ENCODE measurements around the gene DDX6. TPM values are rescaled to one million over a fixed set of nuclear protein-coding genes. Genes with fewer than 3 reads are reported as not detected.
A peak's percentile ranks its signal among the peaks of the same experiment; 100 is the strongest.

DDX6 gene
- total and polyA plus RNA-seq, 2 experiments from 2014 or later, result 68.3 to 205 TPM

DNA sequence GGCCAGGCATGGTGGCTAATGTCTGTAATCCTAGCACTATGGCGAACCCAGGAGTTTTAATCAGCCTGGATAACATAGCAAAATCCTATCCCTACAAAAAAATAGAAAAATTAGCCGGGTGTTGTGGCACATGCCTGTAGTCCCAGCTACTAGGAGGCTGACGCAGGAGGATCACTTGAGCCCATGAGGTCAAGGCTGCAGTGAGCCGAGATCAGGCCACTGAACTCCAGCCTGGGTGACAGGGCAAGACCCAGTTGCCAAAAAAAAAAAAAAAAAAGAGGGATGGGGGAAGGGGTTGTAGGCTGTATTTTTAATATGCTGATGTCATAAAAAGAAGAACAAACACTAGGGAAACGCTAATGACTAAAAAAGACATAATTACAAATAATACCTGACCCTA is 12.1 kb downstream of the DDX6 start:
- no peaks in the 10 kb centered on the region for H3K27me3 ChIP-seq (ENCODE audit: insufficient read depth)
- ATAC-seq, result no peak
- H4K20me1 ChIP-seq (replicated peaks; ENCODE audit: insufficient read depth), result peaks cover 77% of the 10 kb centered on the region
- Mint-ChIP-seq H3K36me3 (ENCODE audit: low read depth) (peaks cover 89% of the 10 kb centered on the region), H3K27ac (no peak overlapping the region), H3K27me3 (ENCODE audit: insufficient read depth, low read depth, poor library complexity) (no peaks in the 10 kb centered on the region), H3K4me3 (no peak overlapping the region), H3K4me1 (peaks cover 3% of the 10 kb centered on the region; the same call in 1 of the 3 replicates), H3K9me3 (no peaks in the 10 kb centered on the region)
- peaks cover 100% of the 10 kb centered on the region for H3K79me2 ChIP-seq (replicated peaks; ENCODE audit: insufficient read depth)
- no peaks in the 10 kb centered on the region for H3K4me1 ChIP-seq (ENCODE audit: insufficient read depth)
- no peak overlapping the region for H3K27ac ChIP-seq (ENCODE audit: low read depth)
- no peak overlapping the region for H3K4me3 ChIP-seq
- peaks cover 5% of the 10 kb centered on the region; the same call in 1 of the 2 replicates for H3F3A ChIP-seq (replicated peaks; ENCODE audit: low read depth)
- no peak overlapping the region for H3K4me2 ChIP-seq
- H3K9me2 ChIP-seq (ENCODE audit: insufficient read depth), result no peaks in the 10 kb centered on the region
- no peak overlapping the region for H2AFZ ChIP-seq
- peaks cover 72% of the 10 kb centered on the region for H3K36me3 ChIP-seq (ENCODE audit: insufficient read depth)
- no peak for TF ChIP-seq EZH2 (IDR thresholded peaks at IDR 0.05; ENCODE audit: low read depth, unreplicated experiment)
- no peak for TF ChIP-seq CREB1 (CRISPR knock-in tag; IDR thresholded peaks at IDR 0.05; ENCODE audit: low read depth)
- DNase-seq (ENCODE audit: low spot score), result no peak

GRCh38 chr11:118774032-118774431 is 16.9 kb downstream of the DDX6 start:
- no peak overlapping the region for H3K4me2 ChIP-seq
- H3K27me3 Mint-ChIP-seq (ENCODE audit: insufficient read depth, low read depth, poor library complexity), result peaks cover 3% of the 10 kb centered on the region
- DNase-seq (ENCODE audit: low spot score), result no peak
- no peaks in the 10 kb centered on the region for H3K4me1 Mint-ChIP-seq
- no peaks in the 10 kb centered on the region for H3K4me1 ChIP-seq (ENCODE audit: insufficient read depth)
- H3K4me3 Mint-ChIP-seq, result no peak overlapping the region
- peaks cover 10% of the 10 kb centered on the region for H3F3A ChIP-seq (replicated peaks; ENCODE audit: low read depth)
- H3K9me3 Mint-ChIP-seq, result no peaks in the 10 kb centered on the region
- no peak overlapping the region for H3K4me3 ChIP-seq
- no peak overlapping the region for H3K27ac Mint-ChIP-seq
- H3K79me2 ChIP-seq (replicated peaks; ENCODE audit: insufficient read depth), result peaks cover 100% of the 10 kb centered on the region
- peaks cover 94% of the 10 kb centered on the region for H3K36me3 Mint-ChIP-seq (ENCODE audit: low read depth)
- peaks cover 93% of the 10 kb centered on the region for H4K20me1 ChIP-seq (replicated peaks; ENCODE audit: insufficient read depth)
- TF ChIP-seq STAT1 (IDR thresholded peaks at IDR 0.05; ENCODE audit: unreplicated experiment), result no peak
- H3K9me2 ChIP-seq (ENCODE audit: insufficient read depth), result no peaks in the 10 kb centered on the region
- no peaks in the 10 kb centered on the region for H3K27me3 ChIP-seq (ENCODE audit: insufficient read depth)
- no peak overlapping the region for H2AFZ ChIP-seq
- no peak overlapping the region for H3K27ac ChIP-seq (ENCODE audit: low read depth)
- ATAC-seq, result no peak
- H3K36me3 ChIP-seq (ENCODE audit: insufficient read depth), result peaks cover 57% of the 10 kb centered on the region

DNA sequence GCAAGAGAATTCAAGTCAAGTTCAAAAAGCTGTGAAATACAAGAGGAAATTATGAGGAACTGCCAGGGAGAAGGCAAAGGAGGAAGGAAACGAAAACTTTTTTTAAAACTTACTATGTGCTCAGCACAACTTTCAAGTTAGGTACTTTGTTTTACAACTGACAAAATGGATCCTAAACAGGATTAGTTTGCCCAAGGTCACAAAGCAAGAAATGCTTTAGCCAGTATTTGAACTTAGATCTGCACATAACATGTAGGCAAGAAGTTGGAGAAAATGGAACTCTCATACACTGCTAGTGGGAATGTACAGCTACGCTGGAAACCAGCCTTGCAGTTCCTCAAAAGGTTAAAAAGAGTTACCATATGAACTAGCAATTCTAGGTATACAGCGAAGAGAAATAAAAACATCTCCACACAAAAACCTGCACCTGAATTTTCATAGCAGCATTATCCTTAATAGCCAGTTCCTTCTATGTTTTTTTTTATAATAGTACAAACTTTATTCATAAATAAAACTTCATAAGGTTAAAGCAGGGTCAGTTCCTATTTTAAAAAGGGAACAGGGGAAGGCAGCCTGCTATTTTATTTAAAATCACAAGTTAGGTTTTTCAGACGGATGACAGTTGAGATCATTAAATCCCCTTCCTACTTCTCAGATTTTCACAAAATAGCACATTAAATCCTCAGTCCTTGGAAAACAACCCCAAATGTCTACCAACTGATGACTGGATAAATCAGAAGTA is 19.2 kb downstream of the DDX6 start:
- no peak overlapping the region for H3K4me2 ChIP-seq
- H3K36me3 Mint-ChIP-seq (ENCODE audit: low read depth), result peaks cover 94% of the 10 kb centered on the region
- no peaks in the 10 kb centered on the region for H3K27me3 ChIP-seq (ENCODE audit: insufficient read depth)
- H3K27ac Mint-ChIP-seq, result no peak overlapping the region
- H3K4me3 Mint-ChIP-seq, result no peak overlapping the region
- H3K27me3 Mint-ChIP-seq (ENCODE audit: insufficient read depth, low read depth, poor library complexity), result peaks cover 3% of the 10 kb centered on the region
- H3F3A ChIP-seq (replicated peaks; ENCODE audit: low read depth), result peaks cover 18% of the 10 kb centered on the region
- H3K79me2 ChIP-seq (replicated peaks; ENCODE audit: insufficient read depth), result peaks cover 98% of the 10 kb centered on the region
- peaks cover 40% of the 10 kb centered on the region for H3K36me3 ChIP-seq (ENCODE audit: insufficient read depth)
- ATAC-seq, result no peak
- H3K27ac ChIP-seq (ENCODE audit: low read depth), result peak overlapping the region; percentile 78
- no peaks in the 10 kb centered on the region for H3K9me3 Mint-ChIP-seq
- peaks cover 87% of the 10 kb centered on the region for H4K20me1 ChIP-seq (replicated peaks; ENCODE audit: insufficient read depth)
- DNase-seq (ENCODE audit: low spot score), result no peak
- H3K9me2 ChIP-seq (ENCODE audit: insufficient read depth), result no peaks in the 10 kb centered on the region
- H3K4me3 ChIP-seq, result no peak overlapping the region
- H3K4me1 ChIP-seq (ENCODE audit: insufficient read depth), result no peaks in the 10 kb centered on the region
- H2AFZ ChIP-seq, result no peak overlapping the region
- no peaks in the 10 kb centered on the region for H3K4me1 Mint-ChIP-seq
- no peak for TF ChIP-seq NANOG (IDR thresholded peaks at IDR 0.05; ENCODE audit: borderline replicate concordance)
- no peak for TF ChIP-seq EZH2 (IDR thresholded peaks at IDR 0.05; ENCODE audit: low read depth, unreplicated experiment)
- TF ChIP-seq, protein P1, sequence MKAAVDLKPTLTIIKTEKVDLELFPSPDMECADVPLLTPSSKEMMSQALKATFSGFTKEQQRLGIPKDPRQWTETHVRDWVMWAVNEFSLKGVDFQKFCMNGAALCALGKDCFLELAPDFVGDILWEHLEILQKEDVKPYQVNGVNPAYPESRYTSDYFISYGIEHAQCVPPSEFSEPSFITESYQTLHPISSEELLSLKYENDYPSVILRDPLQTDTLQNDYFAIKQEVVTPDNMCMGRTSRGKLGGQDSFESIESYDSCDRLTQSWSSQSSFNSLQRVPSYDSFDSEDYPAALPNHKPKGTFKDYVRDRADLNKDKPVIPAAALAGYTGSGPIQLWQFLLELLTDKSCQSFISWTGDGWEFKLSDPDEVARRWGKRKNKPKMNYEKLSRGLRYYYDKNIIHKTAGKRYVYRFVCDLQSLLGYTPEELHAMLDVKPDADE (IDR thresholded peaks at IDR 0.05), result no peak
- TF ChIP-seq POLR2AphosphoS5 (IDR thresholded peaks at IDR 0.05; ENCODE audit: low read depth), result no peak
- TF ChIP-seq JUNB (IDR thresholded peaks at IDR 0.05; ENCODE audit: unreplicated experiment), result no peak
- TF ChIP-seq ZNF114 (CRISPR knock-in tag; IDR thresholded peaks at IDR 0.05), result no peak
- no peak for TF ChIP-seq ZNF462 (CRISPR knock-in tag; IDR thresholded peaks at IDR 0.05)
- no peak for TF ChIP-seq ZNF331 (CRISPR knock-in tag; IDR thresholded peaks at IDR 0.05; ENCODE audit: low read depth)
- no peak for TF ChIP-seq STAT1 (IDR thresholded peaks at IDR 0.05; ENCODE audit: unreplicated experiment)
